Iris pigment epithelial cell (primary cell): ENCODE measurements around the gene RASL10B.

Experiments used
- DNase-seq: peaks from one replicate; pipeline ENCODE4 v3.0.0-alpha.2; 2011; ENCODE audit warnings: low read depth

Gene RASL10B

DNA sequence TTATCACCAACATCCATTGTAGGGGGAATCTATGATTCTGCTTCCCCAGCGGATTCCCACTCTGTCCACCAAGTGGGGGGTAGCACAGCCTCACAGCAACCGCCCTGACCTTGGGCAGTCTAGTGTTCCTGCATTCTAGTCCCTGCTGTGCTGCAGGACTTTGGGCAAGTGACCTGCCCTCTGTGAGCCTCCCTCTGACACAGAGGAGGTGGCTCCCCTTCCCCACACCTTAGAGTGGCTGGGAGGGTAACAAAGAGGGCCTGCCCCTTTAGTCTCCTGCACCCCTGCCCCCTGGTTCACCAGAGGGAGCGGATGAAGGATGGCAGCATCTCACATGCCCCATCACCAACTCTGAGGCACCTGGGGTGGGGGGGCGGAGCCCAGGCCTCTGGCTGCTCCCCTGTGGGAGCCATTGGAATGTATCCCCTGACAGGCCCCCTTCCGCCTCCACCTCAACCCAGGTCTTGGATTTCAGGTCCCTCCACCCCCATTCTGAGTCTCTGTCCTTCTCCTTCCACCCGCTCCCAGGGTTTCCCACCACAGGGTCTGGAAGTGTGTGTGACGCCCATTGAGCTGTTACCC is 11.5 kb downstream of the RASL10B start:
- no peak for DNase-seq

GRCh38 chr17:35743626-35744328 is 12.3 kb downstream of the RASL10B start:
- DNase-seq: peak; percentile 40

- DNase-seq: no peak
Observed at GRCh38 chr17:35744830-35745229, 13.4 kb downstream of the RASL10B start.

GRCh38 chr17:35745246-35745645 is 13.8 kb downstream of the RASL10B start:
- DNase-seq: no peak

- DNase-seq: no peak
Observed at GRCh38 chr17:35745749-35746320, 14.4 kb downstream of the RASL10B start.

GRCh38 chr17:35747540-35748017 is 16.1 kb downstream of the RASL10B start:
- DNase-seq: peak; percentile 71

DNA sequence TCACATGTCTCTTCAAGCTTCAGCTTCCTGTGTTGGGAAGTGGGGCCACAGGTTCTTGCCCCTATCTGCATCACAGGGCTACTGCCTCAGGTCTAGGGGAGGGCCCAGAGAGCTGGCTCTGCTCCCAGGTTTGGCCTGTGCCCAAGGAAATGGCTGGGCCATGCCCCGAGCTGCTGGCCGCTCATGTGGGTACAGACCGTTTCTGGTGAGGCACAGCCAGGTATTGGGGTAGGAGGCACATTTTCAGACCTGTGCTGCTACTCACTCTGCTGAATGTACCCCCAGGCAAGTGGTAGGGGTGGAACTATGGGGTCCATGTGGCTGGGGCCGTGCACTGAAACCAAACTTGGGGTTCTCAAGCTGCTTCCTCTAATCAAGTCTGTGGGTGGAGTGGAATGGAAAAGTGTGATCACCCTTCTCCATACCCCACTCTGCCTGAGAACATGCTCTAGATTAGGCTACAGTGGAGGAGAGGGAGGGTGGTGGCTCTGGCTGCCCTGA is 17.0 kb downstream of the RASL10B start:
- DNase-seq: no peak

DNA sequence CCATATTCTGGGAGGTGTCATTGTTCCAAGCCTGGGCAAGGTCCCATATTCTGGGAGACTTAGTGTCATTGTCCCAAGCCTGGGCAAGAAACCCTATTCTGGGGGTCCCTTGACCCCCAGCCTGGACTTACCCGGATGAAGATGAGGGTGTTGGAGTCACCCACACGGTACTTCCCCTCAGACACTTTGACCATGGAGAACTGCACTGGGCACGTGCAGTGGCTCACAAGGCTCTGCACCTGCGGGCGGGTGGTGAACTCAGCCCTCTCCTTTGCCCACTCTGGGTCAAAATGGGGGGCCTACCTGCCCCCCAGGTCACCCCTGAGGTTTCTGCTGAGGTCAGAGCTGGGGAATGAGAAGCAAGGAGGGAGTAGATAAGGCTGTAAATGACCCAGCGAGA is 17.5 kb downstream of the RASL10B start:
- DNase-seq: no peak

- DNase-seq: peak; percentile 57
Observed at GRCh38 chr17:35749560-35750412, 18.3 kb downstream of the RASL10B start.

- no peak for DNase-seq
Observed at GRCh38 chr17:35750526-35751395, 19.3 kb downstream of the RASL10B start.

- peak; percentile 44 for DNase-seq
Observed at GRCh38 chr17:35751541-35751940, 20.1 kb downstream of the RASL10B start.

GRCh38 chr17:35752471-35752870 is 21.0 kb downstream of the RASL10B start:
- no peak for DNase-seq

GRCh38 chr17:35752945-35753764 is 21.7 kb downstream of the RASL10B start, which contains the start of gene GAS2L2:
Gene GAS2L2 (minus strand): TSS chr17:35753239. CDS start chr17:35752850, 389 bp downstream.
- peak; percentile 18 for DNase-seq

GRCh38 chr17:35757243-35757642 is 25.8 kb downstream of the RASL10B start:
- no peak for DNase-seq

DNA sequence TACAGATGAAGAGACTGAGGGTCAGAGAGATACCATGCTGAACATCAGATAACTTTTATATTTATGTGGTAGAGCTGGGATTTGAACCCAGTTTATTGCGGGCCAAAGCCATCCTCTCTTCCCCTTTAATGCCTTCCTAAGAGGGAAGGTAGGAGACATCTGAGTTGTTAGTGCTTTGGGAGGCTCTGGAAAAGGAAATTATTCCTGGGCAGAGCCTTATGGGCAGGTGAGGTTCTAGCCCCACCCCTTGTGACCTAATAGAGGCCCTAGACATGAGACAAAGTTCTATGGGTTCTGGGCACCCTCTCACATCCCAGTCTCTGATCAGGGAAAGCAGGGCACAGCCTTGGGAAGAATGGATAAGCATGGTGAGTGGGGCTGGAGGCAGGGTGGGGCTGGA is 29.1 kb downstream of the RASL10B start, which contains the start of gene C17orf50:
C17orf50 (plus strand) TSS at position 301 of the 400 bp plus-strand sequence; CDS start at position 356, 55 bp downstream.
- no peak for DNase-seq

DNA sequence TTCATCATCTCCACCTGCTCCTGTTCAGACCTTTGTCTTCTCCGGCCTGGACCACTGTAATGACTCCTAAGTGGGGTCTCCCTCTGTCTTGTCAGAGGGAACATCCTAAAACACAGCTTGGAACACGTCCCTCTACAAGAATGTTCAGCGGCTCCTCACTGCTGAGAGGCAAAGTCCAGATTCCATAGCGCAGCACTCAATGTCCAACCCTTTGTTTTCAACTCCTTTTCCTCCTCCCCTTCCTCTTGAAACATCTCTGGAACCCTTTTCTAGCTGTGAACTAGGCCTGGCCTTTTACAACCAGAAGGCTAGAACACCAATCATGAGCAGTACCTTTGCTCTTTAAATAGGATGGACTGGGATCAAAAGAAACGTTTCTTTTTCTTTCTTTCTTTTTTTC is 30.2 kb downstream of the RASL10B start:
- no peak for DNase-seq

DNA sequence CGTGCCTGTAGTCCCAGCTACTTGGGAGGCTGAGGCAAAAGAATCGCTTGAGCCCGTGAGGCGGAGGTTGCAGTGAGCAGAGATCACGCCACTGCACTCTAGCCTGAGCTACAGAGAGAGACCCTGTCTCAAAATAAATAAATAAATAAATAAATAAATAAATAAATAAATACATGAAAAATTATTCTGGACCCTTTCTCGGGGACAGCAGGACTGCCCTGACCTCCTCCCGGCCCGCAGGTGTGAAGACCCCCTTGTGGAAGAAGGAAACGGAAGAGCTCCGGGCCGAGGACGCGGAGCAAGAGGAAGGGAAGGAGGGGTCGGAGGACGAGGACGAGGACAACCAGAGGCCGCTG is 32.3 kb downstream of the RASL10B start:
- DNase-seq: no peak

DNA sequence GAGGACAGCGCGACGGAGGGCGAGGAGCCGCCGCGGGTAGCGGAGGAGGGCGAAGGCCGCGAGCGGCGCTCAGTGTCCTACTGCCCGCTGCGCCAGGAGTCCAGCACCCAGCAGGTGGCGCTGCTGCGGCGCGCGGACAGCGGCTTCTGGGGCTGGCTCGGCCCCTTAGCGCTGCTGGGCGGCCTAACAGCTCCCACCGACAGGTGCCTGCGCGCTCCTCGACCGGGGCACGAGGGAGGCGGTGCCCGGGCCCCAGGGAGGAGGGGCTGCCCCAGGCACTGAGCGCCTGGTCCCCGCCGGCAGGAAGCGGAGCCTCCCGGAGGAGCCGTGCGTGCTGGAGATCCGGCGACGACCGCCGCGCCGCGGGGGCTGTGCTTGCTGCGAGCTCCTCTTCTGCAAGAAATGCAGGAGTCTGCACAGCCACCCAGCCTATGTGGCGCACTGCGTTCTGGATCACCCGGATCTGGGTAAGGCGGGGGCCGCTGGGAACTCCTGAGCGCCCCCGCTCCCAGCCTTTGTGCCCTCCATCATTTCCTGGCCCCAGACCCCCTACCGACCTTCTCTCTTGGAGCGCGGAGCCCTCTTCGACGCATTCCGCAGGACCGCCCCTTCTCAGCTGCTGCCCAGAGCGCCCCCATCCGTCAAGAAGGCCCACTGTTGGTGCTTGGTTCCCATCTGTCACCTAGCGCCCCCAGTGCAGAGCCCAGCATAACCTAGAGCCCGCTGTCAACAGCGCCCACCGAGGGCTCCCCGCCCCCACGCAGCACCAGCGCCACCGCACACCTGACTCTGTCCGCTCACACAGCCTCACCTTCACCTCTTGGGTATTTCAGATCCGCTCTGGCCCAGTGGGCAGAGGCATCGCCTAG is 32.9 kb downstream of the RASL10B start:
- DNase-seq: peak; percentile 77

DNA sequence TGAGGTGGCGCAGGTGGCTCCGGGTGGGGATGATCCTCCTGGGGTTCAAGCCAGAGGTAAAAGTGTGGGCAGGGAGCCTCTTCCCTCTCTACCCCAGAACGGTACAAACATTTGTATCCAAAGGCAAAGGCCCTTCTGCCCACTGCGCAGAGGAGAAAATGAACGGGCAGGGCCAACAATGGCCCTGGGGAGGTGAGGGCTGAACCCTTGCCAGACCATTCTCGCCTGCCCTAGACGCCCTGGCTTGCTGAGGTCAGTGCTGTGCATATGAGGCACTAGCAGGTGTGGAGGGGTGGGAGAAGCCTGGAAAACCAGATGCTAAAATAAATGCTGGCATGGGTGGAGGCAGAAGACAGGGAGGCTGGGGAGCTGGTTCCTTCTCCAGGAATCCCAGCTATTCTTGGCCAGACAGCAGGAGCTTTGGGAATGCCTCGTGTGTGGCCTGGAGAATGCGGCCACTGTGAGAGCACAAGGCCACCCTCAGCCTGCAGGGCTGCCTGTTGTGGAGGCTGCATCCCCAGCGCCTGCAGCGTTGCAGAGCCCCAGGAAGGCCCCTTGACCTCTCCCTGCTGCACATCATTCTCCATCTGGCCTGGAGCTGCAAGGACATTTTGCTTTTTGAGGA is 33.8 kb downstream of the RASL10B start:
- DNase-seq: no peak
